Sigmoid colon (tissue), 4 donors: ENCODE measurements around the gene USB1.

ENCODE experiments used
- EP300 ChIP-seq, 4 donors: sonication (generic); formaldehyde crosslinking; IDR thresholded peaks; one replicate each; pipeline ENCODE4 v1.6.1; 2017; ENCODE audit warnings: antibody characterized with exemption in 4 of 4
- POLR2A ChIP-seq, 2 donors: fragments of 450-650 bp; IDR thresholded peaks; one replicate each; pipeline ENCODE4 v1.6.1; 2016; ENCODE audit warnings: antibody characterized with exemption in 2 of 2, mild to moderate bottlenecking in 2 of 2, moderate library complexity in 2 of 2
- TF ChIP-seq, protein P1 (sequence below), 4 experiments: fragments of 450-650 bp in 3 of 4; fragments of 200-600 bp in 1 of 4; IDR thresholded peaks; one replicate each; pipeline ENCODE4 v1.5.1; 2016 to 2019; ENCODE audit warnings: antibody characterized with exemption in 4 of 4, mild to moderate bottlenecking in 3 of 4, moderate library complexity in 2 of 4

DNA sequence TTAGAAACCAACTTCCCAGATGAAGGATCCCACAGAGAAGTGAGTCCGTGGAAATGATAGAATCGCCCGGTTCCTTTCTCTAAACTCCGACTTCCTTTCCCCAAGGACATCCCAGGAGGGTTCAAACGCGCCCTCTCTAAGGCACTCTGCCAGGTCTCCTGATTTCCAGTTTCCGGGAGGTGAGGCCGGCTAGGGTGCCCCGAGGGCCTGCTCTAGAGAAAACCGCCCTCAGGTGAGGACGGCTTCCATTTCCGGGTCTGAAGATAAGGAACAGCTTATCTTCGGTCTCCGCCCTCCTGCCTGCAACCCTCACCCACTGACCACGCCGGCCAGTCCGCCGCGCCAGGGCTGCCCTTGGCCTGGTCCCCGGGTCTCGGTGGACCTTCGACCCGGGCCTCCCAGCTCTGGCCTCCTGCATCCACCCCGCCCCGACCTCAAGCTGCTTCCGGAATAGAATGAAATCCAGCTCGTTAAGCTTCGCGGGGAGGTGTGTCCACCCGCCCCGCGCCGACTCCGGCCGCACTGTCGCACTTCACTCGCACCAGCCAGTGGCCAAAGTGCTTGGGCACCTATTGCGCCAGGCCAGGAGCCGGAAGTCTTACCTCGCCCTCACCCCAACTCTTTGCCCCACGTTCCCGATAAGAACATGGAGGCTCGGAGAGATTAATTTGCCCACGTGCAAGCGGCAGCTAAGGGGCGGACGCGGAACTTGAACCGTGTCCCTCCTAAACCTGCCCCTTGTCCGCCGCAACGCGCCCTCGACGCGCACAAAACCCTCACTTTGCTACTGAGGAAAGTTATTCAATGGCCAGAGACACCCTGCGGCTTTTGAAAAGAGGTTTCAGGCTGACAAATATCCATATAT lies 23.5 kb downstream of the USB1 start:
- TF ChIP-seq POLR2A (IDR thresholded peaks at IDR 0.05): no peak
- no peak for TF ChIP-seq EP300 (IDR thresholded peaks at IDR 0.05)
- TF ChIP-seq, protein P1, sequence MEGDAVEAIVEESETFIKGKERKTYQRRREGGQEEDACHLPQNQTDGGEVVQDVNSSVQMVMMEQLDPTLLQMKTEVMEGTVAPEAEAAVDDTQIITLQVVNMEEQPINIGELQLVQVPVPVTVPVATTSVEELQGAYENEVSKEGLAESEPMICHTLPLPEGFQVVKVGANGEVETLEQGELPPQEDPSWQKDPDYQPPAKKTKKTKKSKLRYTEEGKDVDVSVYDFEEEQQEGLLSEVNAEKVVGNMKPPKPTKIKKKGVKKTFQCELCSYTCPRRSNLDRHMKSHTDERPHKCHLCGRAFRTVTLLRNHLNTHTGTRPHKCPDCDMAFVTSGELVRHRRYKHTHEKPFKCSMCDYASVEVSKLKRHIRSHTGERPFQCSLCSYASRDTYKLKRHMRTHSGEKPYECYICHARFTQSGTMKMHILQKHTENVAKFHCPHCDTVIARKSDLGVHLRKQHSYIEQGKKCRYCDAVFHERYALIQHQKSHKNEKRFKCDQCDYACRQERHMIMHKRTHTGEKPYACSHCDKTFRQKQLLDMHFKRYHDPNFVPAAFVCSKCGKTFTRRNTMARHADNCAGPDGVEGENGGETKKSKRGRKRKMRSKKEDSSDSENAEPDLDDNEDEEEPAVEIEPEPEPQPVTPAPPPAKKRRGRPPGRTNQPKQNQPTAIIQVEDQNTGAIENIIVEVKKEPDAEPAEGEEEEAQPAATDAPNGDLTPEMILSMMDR (IDR thresholded peaks at IDR 0.05): no peak
